ENCODE results near the gene HTR3B.

GRCh38 chr11:113992459-113993110 is 88.0 kb downstream of the HTR3B start:
- TF ChIP-seq, protein P1, sequence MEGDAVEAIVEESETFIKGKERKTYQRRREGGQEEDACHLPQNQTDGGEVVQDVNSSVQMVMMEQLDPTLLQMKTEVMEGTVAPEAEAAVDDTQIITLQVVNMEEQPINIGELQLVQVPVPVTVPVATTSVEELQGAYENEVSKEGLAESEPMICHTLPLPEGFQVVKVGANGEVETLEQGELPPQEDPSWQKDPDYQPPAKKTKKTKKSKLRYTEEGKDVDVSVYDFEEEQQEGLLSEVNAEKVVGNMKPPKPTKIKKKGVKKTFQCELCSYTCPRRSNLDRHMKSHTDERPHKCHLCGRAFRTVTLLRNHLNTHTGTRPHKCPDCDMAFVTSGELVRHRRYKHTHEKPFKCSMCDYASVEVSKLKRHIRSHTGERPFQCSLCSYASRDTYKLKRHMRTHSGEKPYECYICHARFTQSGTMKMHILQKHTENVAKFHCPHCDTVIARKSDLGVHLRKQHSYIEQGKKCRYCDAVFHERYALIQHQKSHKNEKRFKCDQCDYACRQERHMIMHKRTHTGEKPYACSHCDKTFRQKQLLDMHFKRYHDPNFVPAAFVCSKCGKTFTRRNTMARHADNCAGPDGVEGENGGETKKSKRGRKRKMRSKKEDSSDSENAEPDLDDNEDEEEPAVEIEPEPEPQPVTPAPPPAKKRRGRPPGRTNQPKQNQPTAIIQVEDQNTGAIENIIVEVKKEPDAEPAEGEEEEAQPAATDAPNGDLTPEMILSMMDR (conservative IDR thresholded peaks at IDR 0.05; ENCODE audit: low read depth, low read length) = no peak
- TF ChIP-seq RCOR1 (IDR thresholded peaks at IDR 0.05; ENCODE audit: insufficient replicate concordance, low read length) = no peak
- TF ChIP-seq POLR2A (IDR thresholded peaks at IDR 0.05; ENCODE audit: low read depth, low read length) = no peak
- no peak for TF ChIP-seq RAD21 (IDR thresholded peaks at IDR 0.05; ENCODE audit: low read length)
- TF ChIP-seq RFX5 (IDR thresholded peaks at IDR 0.05; ENCODE audit: low read depth, low read length) = no peak
- TF ChIP-seq, protein P2, sequence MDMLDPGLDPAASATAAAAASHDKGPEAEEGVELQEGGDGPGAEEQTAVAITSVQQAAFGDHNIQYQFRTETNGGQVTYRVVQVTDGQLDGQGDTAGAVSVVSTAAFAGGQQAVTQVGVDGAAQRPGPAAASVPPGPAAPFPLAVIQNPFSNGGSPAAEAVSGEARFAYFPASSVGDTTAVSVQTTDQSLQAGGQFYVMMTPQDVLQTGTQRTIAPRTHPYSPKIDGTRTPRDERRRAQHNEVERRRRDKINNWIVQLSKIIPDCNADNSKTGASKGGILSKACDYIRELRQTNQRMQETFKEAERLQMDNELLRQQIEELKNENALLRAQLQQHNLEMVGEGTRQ (IDR thresholded peaks at IDR 0.05; ENCODE audit: low read depth, low read length) = no peak
- no peak for TF ChIP-seq CHD1 (IDR thresholded peaks at IDR 0.05; ENCODE audit: low read depth, low read length)
- no peak for TF ChIP-seq MXI1 (IDR thresholded peaks at IDR 0.05; ENCODE audit: borderline replicate concordance, low read depth, low read length)
- TF ChIP-seq CEBPB (IDR thresholded peaks at IDR 0.05; ENCODE audit: low read depth, low read length) = no peak
- no peak for TF ChIP-seq BHLHE40 (IDR thresholded peaks at IDR 0.05; ENCODE audit: low read depth, low read length)
- no peak for TF ChIP-seq MAZ (IDR thresholded peaks at IDR 0.05; ENCODE audit: borderline replicate concordance, low read depth, low read length)
- no peak for TF ChIP-seq MAFK (IDR thresholded peaks at IDR 0.05; ENCODE audit: low read depth, low read length)
- TF ChIP-seq FOS (IDR thresholded peaks at IDR 0.05; ENCODE audit: low read depth, low read length) = no peak
